ENCODE results near the gene DMBX1. TPM values are rescaled to one million over a fixed set of nuclear protein-coding genes. Genes with fewer than 3 reads are reported as not detected.
A peak's percentile ranks its signal among the peaks of the same experiment; 100 is the strongest.

Gene DMBX1
- total and polyA plus RNA-seq, 9 of the 15 experiments (the other 6 are each of a cell fraction or from before 2014, with no cell fraction given): 0.25 to 4.3 (median 1.0) TPM

DNA sequence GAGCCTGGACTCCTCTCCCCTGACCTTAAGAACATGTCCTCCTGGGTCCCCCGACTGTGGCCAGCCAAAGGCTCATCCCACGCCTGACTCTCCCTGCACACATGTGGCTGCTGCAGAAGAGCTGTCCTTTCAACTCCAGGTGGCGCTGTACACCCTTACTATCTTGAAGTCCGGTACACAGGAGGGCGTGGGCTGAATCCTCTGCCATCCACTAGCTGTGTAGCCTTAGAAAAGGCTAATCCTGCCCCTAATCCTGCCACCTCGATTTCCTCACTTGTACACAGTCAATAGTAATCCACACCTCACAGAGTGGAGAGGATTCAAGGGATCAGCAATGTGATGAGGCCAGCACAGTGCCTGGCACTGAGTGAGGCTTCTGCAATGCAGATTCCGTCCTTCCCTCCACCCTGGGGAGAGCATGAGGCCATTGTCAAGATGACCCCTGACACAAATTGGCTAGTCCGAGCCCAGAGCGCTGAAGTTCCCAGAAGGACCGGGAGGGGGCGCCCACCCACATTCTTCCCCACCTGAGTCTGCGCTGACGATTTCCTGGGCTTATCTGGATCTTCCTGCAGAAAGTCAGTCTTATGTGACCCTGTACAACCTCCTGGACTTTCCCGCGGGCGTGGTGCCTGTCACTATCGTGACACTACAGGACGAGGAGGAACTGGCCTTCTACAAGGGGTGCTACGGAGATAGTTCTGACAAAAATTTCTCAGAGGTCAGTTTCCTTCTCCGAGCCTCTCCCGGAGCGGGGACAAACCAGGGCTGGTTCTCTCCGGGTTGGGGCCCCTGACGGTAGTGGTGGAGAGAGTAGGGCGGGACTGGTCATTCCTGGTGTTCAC, 47.1 kb upstream of the DMBX1 start (continued):
- TF ChIP-seq, protein P1, sequence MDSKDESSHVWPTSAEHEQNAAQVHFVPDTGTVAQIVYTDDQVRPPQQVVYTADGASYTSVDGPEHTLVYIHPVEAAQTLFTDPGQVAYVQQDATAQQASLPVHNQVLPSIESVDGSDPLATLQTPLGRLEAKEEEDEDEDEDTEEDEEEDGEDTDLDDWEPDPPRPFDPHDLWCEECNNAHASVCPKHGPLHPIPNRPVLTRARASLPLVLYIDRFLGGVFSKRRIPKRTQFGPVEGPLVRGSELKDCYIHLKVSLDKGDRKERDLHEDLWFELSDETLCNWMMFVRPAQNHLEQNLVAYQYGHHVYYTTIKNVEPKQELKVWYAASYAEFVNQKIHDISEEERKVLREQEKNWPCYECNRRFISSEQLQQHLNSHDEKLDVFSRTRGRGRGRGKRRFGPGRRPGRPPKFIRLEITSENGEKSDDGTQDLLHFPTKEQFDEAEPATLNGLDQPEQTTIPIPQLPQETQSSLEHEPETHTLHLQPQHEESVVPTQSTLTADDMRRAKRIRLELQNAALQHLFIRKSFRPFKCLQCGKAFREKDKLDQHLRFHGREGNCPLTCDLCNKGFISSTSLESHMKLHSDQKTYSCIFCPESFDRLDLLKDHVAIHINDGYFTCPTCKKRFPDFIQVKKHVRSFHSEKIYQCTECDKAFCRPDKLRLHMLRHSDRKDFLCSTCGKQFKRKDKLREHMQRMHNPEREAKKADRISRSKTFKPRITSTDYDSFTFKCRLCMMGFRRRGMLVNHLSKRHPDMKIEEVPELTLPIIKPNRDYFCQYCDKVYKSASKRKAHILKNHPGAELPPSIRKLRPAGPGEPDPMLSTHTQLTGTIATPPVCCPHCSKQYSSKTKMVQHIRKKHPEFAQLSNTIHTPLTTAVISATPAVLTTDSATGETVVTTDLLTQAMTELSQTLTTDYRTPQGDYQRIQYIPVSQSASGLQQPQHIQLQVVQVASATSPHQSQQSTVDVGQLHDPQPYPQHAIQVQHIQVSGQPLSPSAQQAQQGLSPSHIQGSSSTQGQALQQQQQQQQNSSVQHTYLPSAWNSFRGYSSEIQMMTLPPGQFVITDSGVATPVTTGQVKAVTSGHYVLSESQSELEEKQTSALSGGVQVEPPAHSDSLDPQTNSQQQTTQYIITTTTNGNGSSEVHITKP (IDR thresholded peaks at IDR 0.05; ENCODE audit: partially characterized antibody): peak; percentile 90
- TF ChIP-seq CC2D1A (IDR thresholded peaks at IDR 0.05) (peak; percentile 94), SRSF1 (IDR thresholded peaks at IDR 0.05; ENCODE audit: low read depth, low read length) (no peak), SAFB (IDR thresholded peaks at IDR 0.05; ENCODE audit: borderline replicate concordance, low read depth, low read length) (no peak), FOSL1 (tag; conservative IDR thresholded peaks at IDR 0.05) (peak; percentile 74), EP400 (IDR thresholded peaks at IDR 0.05) (peak; percentile 96), HDAC3 (IDR thresholded peaks at IDR 0.05; ENCODE audit: borderline replicate concordance, partially characterized antibody) (peak; percentile 65), ZNF140 (CRISPR knock-in tag; IDR thresholded peaks at IDR 0.05) (no peak), ZC3H4 (CRISPR knock-in tag; IDR thresholded peaks at IDR 0.05; ENCODE audit: borderline replicate concordance) (no peak), ZNF184 (CRISPR knock-in tag; IDR thresholded peaks at IDR 0.05) (no peak), ZNF133 (CRISPR knock-in tag; IDR thresholded peaks at IDR 0.05) (no peak), NFE2 (IDR thresholded peaks at IDR 0.05; ENCODE audit: low read depth) (no peak), PTBP1 (IDR thresholded peaks at IDR 0.05; ENCODE audit: low read depth, low read length) (no peak), ZNF586 (CRISPR knock-in tag; conservative IDR thresholded peaks at IDR 0.05) (no peak), SMAD1 (IDR thresholded peaks at IDR 0.05; ENCODE audit: low read depth, low read length, partially characterized antibody) (peak; percentile 63), HEY1 (CRISPR knock-in tag; IDR thresholded peaks at IDR 0.05; ENCODE audit: borderline replicate concordance) (no peak), MAFF (IDR thresholded peaks at IDR 0.05; ENCODE audit: low read length) (no peak)
- TF ChIP-seq, protein P2, sequence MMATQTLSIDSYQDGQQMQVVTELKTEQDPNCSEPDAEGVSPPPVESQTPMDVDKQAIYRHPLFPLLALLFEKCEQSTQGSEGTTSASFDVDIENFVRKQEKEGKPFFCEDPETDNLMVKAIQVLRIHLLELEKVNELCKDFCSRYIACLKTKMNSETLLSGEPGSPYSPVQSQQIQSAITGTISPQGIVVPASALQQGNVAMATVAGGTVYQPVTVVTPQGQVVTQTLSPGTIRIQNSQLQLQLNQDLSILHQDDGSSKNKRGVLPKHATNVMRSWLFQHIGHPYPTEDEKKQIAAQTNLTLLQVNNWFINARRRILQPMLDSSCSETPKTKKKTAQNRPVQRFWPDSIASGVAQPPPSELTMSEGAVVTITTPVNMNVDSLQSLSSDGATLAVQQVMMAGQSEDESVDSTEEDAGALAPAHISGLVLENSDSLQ (IDR thresholded peaks at IDR 0.05): peak; percentile 91
- TF ChIP-seq, protein P3, sequence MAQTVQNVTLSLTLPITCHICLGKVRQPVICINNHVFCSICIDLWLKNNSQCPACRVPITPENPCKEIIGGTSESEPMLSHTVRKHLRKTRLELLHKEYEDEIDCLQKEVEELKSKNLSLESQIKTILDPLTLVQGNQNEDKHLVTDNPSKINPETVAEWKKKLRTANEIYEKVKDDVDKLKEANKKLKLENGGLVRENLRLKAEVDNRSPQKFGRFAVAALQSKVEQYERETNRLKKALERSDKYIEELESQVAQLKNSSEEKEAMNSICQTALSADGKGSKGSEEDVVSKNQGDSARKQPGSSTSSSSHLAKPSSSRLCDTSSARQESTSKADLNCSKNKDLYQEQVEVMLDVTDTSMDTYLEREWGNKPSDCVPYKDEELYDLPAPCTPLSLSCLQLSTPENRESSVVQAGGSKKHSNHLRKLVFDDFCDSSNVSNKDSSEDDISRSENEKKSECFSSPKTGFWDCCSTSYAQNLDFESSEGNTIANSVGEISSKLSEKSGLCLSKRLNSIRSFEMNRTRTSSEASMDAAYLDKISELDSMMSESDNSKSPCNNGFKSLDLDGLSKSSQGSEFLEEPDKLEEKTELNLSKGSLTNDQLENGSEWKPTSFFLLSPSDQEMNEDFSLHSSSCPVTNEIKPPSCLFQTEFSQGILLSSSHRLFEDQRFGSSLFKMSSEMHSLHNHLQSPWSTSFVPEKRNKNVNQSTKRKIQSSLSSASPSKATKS (CRISPR knock-in tag; IDR thresholded peaks at IDR 0.05): peak; percentile 77; the same call in 1 of the 2 replicates
- TF ChIP-seq, protein P4, sequence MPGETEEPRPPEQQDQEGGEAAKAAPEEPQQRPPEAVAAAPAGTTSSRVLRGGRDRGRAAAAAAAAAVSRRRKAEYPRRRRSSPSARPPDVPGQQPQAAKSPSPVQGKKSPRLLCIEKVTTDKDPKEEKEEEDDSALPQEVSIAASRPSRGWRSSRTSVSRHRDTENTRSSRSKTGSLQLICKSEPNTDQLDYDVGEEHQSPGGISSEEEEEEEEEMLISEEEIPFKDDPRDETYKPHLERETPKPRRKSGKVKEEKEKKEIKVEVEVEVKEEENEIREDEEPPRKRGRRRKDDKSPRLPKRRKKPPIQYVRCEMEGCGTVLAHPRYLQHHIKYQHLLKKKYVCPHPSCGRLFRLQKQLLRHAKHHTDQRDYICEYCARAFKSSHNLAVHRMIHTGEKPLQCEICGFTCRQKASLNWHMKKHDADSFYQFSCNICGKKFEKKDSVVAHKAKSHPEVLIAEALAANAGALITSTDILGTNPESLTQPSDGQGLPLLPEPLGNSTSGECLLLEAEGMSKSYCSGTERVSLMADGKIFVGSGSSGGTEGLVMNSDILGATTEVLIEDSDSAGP (CRISPR knock-in tag; IDR thresholded peaks at IDR 0.05): no peak
